Liver (tissue), 3 donors: Measurements from ENCODE around the gene TTC7B.

Experiments used
- ATF3 ChIP-seq: IDR thresholded peaks from 2 replicates; pipeline ENCODE4 v1.6.1; 2016; ENCODE audit warnings: antibody characterized with exemption
- CTCF ChIP-seq: fragments of 150-350 bp; IDR thresholded peaks from 2 replicates; pipeline ENCODE4 v1.5.1; 2017; ENCODE audit warnings: improper control_type of control experiment, low read depth, low read length; ENCODE audit not compliant: missing input control
- JUND ChIP-seq, 2 donors: IDR thresholded peaks; 2 replicates each; pipeline ENCODE4 v1.6.1; 2016; ENCODE audit warnings: antibody characterized with exemption in 2 of 2
- MAX ChIP-seq: IDR thresholded peaks from 2 replicates; pipeline ENCODE4 v1.6.1; 2016; ENCODE audit warnings: antibody characterized with exemption
- RAD21 ChIP-seq, 2 donors: IDR thresholded peaks; 2 replicates each; pipeline ENCODE4 v1.6.1; 2016; ENCODE audit warnings: antibody characterized with exemption in 2 of 2, mild to moderate bottlenecking in 2 of 2
- donor health status: healthy.
- donor health status: healthy.

GRCh38 chr14:90651271-90651804 lies 164.9 kb downstream of the TTC7B start:
- TF ChIP-seq CTCF (no peak), RAD21 (IDR thresholded peaks at IDR 0.05) (no peak), ATF3 (no peak), JUND (IDR thresholded peaks at IDR 0.05) (no peak), MAX (no peak)
